ENCODE data around the gene PLAC8L1. TPM values are rescaled to one million over a fixed set of nuclear protein-coding genes. Genes with fewer than 3 reads are reported as not detected.

The PLAC8L1 gene
- total and polyA plus RNA-seq, 2 of the 8 experiments (the other 6 are each of a cell fraction or from before 2014, with no cell fraction given), result 0.42 TPM; not detected in 1

DNA sequence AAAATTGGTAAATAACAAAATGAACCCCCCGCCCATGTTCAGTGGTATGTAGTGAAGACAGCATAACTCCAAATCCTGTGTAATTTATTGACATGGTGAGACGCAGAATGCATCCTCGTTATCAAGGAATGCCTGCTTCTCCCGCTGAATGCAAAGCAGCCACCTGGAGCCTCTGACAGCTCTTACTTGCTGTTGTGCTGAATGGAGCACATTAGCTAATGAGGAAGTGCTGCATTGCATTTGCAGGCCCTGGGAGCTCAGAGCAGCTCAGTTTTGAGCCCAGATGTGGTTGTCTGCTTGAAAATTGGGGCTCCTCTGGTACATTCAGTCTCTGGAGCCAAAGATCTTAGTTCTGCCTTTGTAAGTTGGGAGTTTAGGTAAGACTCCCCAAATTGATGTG, 28.9 kb downstream of the PLAC8L1 start:
- no peak overlapping the region for H3K27ac ChIP-seq (ENCODE audit: low read depth, low read length)
- H3K9ac ChIP-seq (replicated peaks in 1 of 4; ENCODE audit: extremely low read depth in 1 of 4, low read depth in 3 of 4, low read length in 3 of 4), result no peak overlapping the region
- H4K20me1 ChIP-seq (replicated peaks in 1 of 2; ENCODE audit: control insufficient read depth in 1 of 2, insufficient read depth in 2 of 2, low read length in 2 of 2), result no peaks in the 10 kb centered on the region
- no peak overlapping the region for H2BK15ac ChIP-seq (ENCODE audit: low read length)
- no peak overlapping the region for H2AFZ ChIP-seq (ENCODE audit: low read length)
- 28% methylated on average over 4 of the region's 4 CpGs; no CpG with 5 or more reads in 1 of the 2 experiments for WGBS, 2 experiments (ENCODE audit: extremely low coverage in 1 of 2, insufficient coverage in 1 of 2, insufficient read length in 1 of 2, insufficient replicate concordance in 2 of 2, low coverage in 1 of 2, low lambda C conversion rate in 2 of 2, missing lambda C conversion rate in 1 of 2)
- no peaks in the 10 kb centered on the region for H3K79me1 ChIP-seq (ENCODE audit: low read depth, low read length)
- H2BK20ac ChIP-seq (ENCODE audit: low read length), result no peak overlapping the region
- H2BK5ac ChIP-seq (ENCODE audit: low read depth, low read length), result peak overlapping the region; percentile 3; the same call in 1 of the 2 replicates
- H2AK5ac ChIP-seq (ENCODE audit: low read depth, low read length), result no peak overlapping the region
- no peaks in the 10 kb centered on the region for H3K9me3 ChIP-seq (ENCODE audit: insufficient read depth in 2 of 2, low read depth in 1 of 2, low read length in 1 of 2)
- H3K27me3 ChIP-seq (replicated peaks in 1 of 4; ENCODE audit: control insufficient read depth in 3 of 4, extremely low read depth in 1 of 4, insufficient read depth in 3 of 4, low read length in 3 of 4), result no peaks in the 10 kb centered on the region; a peak in 1 of 7 replicates
- peak overlapping the region in 1 of 4 experiments; percentile 28; a peak in 1 of 8 replicates for H3K4me3 ChIP-seq (ENCODE audit: extremely low read depth in 1 of 4, insufficient read depth in 2 of 4, low read depth in 3 of 4, low read length in 4 of 4)
- TF ChIP-seq SIN3A (conservative IDR thresholded peaks at IDR 0.05 in 1 of 2, IDR thresholded peaks at IDR 0.05 in 1 of 2; ENCODE audit: low read depth in 1 of 2, low read length in 2 of 2) (peak; percentile 60 to 76; a peak in 2 of 4 replicates), TEAD4 (IDR thresholded peaks at IDR 0.05; ENCODE audit: low read depth, low read length) (peak; percentile 37; the same call in 1 of the 2 replicates), NANOG (IDR thresholded peaks at IDR 0.05; ENCODE audit: insufficient read depth, low read depth, low read length, poor library complexity, severe bottlenecking) (no peak)
- H3K14ac ChIP-seq (ENCODE audit: insufficient read length), result no peak overlapping the region
- peak; percentile 13 for FAIRE-seq
- H4K5ac ChIP-seq (ENCODE audit: insufficient read length, low read depth, low read length), result no peak overlapping the region
- H3K23ac ChIP-seq (ENCODE audit: insufficient read length), result no peak overlapping the region
- H2BK120ac ChIP-seq (replicated peaks; ENCODE audit: low read depth, low read length), result no peak overlapping the region
- H4K8ac ChIP-seq (ENCODE audit: extremely low read depth, insufficient read depth, low read length), result no peak overlapping the region
- peaks cover 6 to 37% (median 25%) of the 10 kb centered on the region in 4 experiments; a peak in 6 of 7 replicates for H3K4me1 ChIP-seq (replicated peaks in 1 of 4; ENCODE audit: control insufficient read depth in 3 of 4, insufficient read depth in 4 of 4, low read length in 3 of 4)
- 0 out of 2 replicates have a peak, but pooled peaks cover 5% of the 10 kb centered on the region for H3K23me2 ChIP-seq (ENCODE audit: low read depth, low read length)
- POLR2A ChIA-PET (ENCODE audit: partially characterized antibody), result interaction anchor here (0.6 to 1.1 kb wide), 3 partner anchors 26 to 102 kb away, joined by 3 read pairs; no protein-coding TSS in a partner anchor
- CTCF ChIA-PET (ENCODE audit: partially characterized antibody), result no interaction called here
- H3K79me2 ChIP-seq (ENCODE audit: control insufficient read depth in 1 of 2, insufficient read depth in 2 of 2, low read length in 2 of 2), result no peaks in the 10 kb centered on the region
- no peak for DNase-seq (ENCODE audit: low read depth in 1 of 2, low spot score in 2 of 2)
- no peak overlapping the region for H3K4ac ChIP-seq (replicated peaks; ENCODE audit: insufficient read length, low read depth, low read length)
- no peak overlapping the region for H3K56ac ChIP-seq (replicated peaks; ENCODE audit: insufficient read length, low read depth, low read length)
- H3K4me2 ChIP-seq (ENCODE audit: insufficient read depth in 1 of 2, low read depth in 2 of 2, low read length in 2 of 2), result peak overlapping the region; percentile 14 to 53
- H4K91ac ChIP-seq (replicated peaks; ENCODE audit: insufficient read length, low read length), result no peak overlapping the region
- H2BK12ac ChIP-seq (ENCODE audit: low read depth, low read length), result peak overlapping the region; percentile 28; the same call in 1 of the 2 replicates
- no peaks in the 10 kb centered on the region for H3K36me3 ChIP-seq (ENCODE audit: control insufficient read depth in 2 of 4, insufficient read depth in 4 of 4, low read length in 3 of 4)
- no peak overlapping the region; the same call in 1 of the 2 replicates for H3K18ac ChIP-seq (ENCODE audit: extremely low read depth, low read length)

Data from H1 (cell line).